ENCODE results near the gene BCAR3.

BCAR3 gene

GRCh38 chr1:93577536-93578432 is 103.9 kb downstream of the BCAR3 start:
- no peak for DNase-seq (ENCODE audit: low read depth, low spot score)

GRCh38 chr1:93576746-93577145 is 104.9 kb downstream of the BCAR3 start:
- no peak for DNase-seq (ENCODE audit: low read depth, low spot score)

GRCh38 chr1:93576346-93576745 is 105.3 kb downstream of the BCAR3 start:
- peak; percentile 51 for DNase-seq (ENCODE audit: low read depth, low spot score)

- DNase-seq (ENCODE audit: low read depth, low spot score), result no peak
These were observed 105.9 kb downstream of the BCAR3 start for GRCh38 chr1:93575621-93576284.

- DNase-seq (ENCODE audit: low read depth, low spot score), result no peak
These were observed 106.6 kb downstream of the BCAR3 start for GRCh38 chr1:93574991-93575390.

- no peak for DNase-seq (ENCODE audit: low read depth, low spot score)
These were observed 107.1 kb downstream of the BCAR3 start for GRCh38 chr1:93574511-93574910.

- DNase-seq (ENCODE audit: low read depth, low spot score), result no peak
These were observed 107.6 kb downstream of the BCAR3 start for GRCh38 chr1:93573940-93574469.

- no peak for DNase-seq (ENCODE audit: low read depth, low spot score)
These were observed 109.9 kb downstream of the BCAR3 start for GRCh38 chr1:93571623-93572310.

GRCh38 chr1:93569489-93569888 is 112.1 kb downstream of the BCAR3 start:
- no peak for DNase-seq (ENCODE audit: low read depth, low spot score)

- DNase-seq (ENCODE audit: low read depth, low spot score), result peak; percentile 68
These were observed 114.2 kb downstream of the BCAR3 start for GRCh38 chr1:93567255-93567918.

GRCh38 chr1:93566227-93566626 is 115.4 kb downstream of the BCAR3 start:
- DNase-seq (ENCODE audit: low read depth, low spot score), result no peak

- no peak for DNase-seq (ENCODE audit: low read depth, low spot score)
These were observed 116.0 kb downstream of the BCAR3 start for GRCh38 chr1:93565496-93566206.

- DNase-seq (ENCODE audit: low read depth, low spot score), result no peak
These were observed 121.9 kb downstream of the BCAR3 start for GRCh38 chr1:93559695-93560094.

- DNase-seq (ENCODE audit: low read depth, low spot score), result no peak
These were observed 122.6 kb downstream of the BCAR3 start for GRCh38 chr1:93559045-93559444.

GRCh38 chr1:93556291-93556690 is 125.3 kb downstream of the BCAR3 start:
- no peak for DNase-seq (ENCODE audit: low read depth, low spot score)

GRCh38 chr1:93554883-93555872 is 126.5 kb downstream of the BCAR3 start:
- no peak for DNase-seq (ENCODE audit: low read depth, low spot score)

GRCh38 chr1:93553886-93554490 is 127.6 kb downstream of the BCAR3 start:
- peak; percentile 28 for DNase-seq (ENCODE audit: low read depth, low spot score)

GRCh38 chr1:93552741-93553455 is 128.7 kb downstream of the BCAR3 start:
- peak; percentile 55 for DNase-seq (ENCODE audit: low read depth, low spot score)

GRCh38 chr1:93549811-93550210 is 131.8 kb downstream of the BCAR3 start:
- DNase-seq (ENCODE audit: low read depth, low spot score), result no peak
